K562 (cell line): Measurements from ENCODE around the gene TRPM8. TPM values are rescaled to one million over a fixed set of nuclear protein-coding genes. Genes with fewer than 3 reads are reported as not detected.

Experiments
- ATAC-seq: fragments of 200-7000 bp; cut with Tn5 transposase; 3 replicates; pipeline ENCODE4 v1.9.1; 2020; ENCODE audit warnings: moderate library complexity
- BruUV-seq: library from RNA; stranded (reverse); fragments of 400-500 nt; replicated peaks from 2 replicates; lab custom pipeline; 2021; lab: Mats Ljungman, UMichigan
- CTCF ChIA-PET: fragments of 300-600 bp; formaldehyde crosslinking; extraction: SDS; loops from one replicate; lab custom pipeline; 2021; ENCODE audit warnings: low intra/inter-chr PET ratio; lab: Yijun Ruan, JAX
- POLR2A ChIA-PET: fragments of 300-600, 350-650 bp; sonication (Branson Sonifier 250); formaldehyde crosslinking; extraction: SDS; loops from one replicate; lab custom pipeline; 2021; ENCODE audit warnings: antibody characterized with exemption, inconsistent platforms; lab: Yijun Ruan, JAX
- DNase-seq, 4 experiments: peaks; one replicate each; pipeline versions ENCODE4 v3.0.0 to v3.0.0-alpha.2; 2011 to 2018; ENCODE audit warnings: low spot score in 3 of 4, mixed read lengths in 3 of 4; ENCODE audit errors: extremely low read depth in 1 of 4
- FAIRE-seq: peaks from 2 replicates; lab custom pipeline; 2011; peaks lifted over from hg19 to GRCh38; lab: Jason Lieb, UNC
- H2AFZ ChIP-seq: 2 replicates; pipeline ENCODE4 v1.6.0; 2011; ENCODE audit warnings: low read depth, low read length, control low read depth, inconsistent platforms
- H3K27ac ChIP-seq: fragments of 200-600 bp; 3 replicates; pipeline ENCODE4 v1.8.0; 2011; ENCODE audit warnings: low read depth, mild to moderate bottlenecking, control low read depth, inconsistent platforms, low read length, moderate library complexity, mixed read lengths; ENCODE audit errors: extremely low read depth
- H3K27me3 ChIP-seq, 2 experiments: fragments of 300-600 bp in 1 of 2; 2 replicates in 1 of 2; 3 replicates in 1 of 2; pipeline versions ENCODE4 v1.6.0 to v1.8.0; 2011; ENCODE audit warnings: inconsistent platforms in 2 of 2, low read length in 2 of 2, mild to moderate bottlenecking in 1 of 2, mixed read lengths in 1 of 2, moderate library complexity in 1 of 2; ENCODE audit not compliant: control insufficient read depth in 2 of 2, insufficient read depth in 2 of 2
- H3K36me3 ChIP-seq: fragments of 300-600 bp; 3 replicates; pipeline ENCODE4 v1.8.0; 2011; ENCODE audit warnings: mild to moderate bottlenecking, low read length, inconsistent platforms; ENCODE audit not compliant: control insufficient read depth, insufficient read depth
- H3K4me1 ChIP-seq, 2 experiments: fragments of 200-600 bp in 1 of 2; replicated peaks in 1 of 2; 2 replicates in 1 of 2; 3 replicates in 1 of 2; pipeline versions ENCODE4 v1.5.1 to v1.8.0; 2011; ENCODE audit warnings: inconsistent platforms in 2 of 2, low read length in 2 of 2, mild to moderate bottlenecking in 1 of 2, mixed read lengths in 1 of 2, moderate library complexity in 1 of 2; ENCODE audit not compliant: control insufficient read depth in 2 of 2, insufficient read depth in 2 of 2
- H3K4me2 ChIP-seq: 2 replicates; pipeline ENCODE4 v1.6.1; 2011; ENCODE audit warnings: low read length, control low read depth, inconsistent platforms, mixed read lengths; ENCODE audit not compliant: insufficient read depth
- H3K4me3 ChIP-seq: fragments of 200-600 bp; sonication (generic), shearing (Covaris generic); 2 replicates; pipeline ENCODE4 v1.5.1; 2016; ENCODE audit warnings: control low read depth, inconsistent platforms
- H3K79me2 ChIP-seq: fragments of 200-600 bp; 3 replicates; pipeline ENCODE4 v1.8.0; 2011; ENCODE audit warnings: low read length, inconsistent platforms; ENCODE audit not compliant: control insufficient read depth, insufficient read depth
- H3K9ac ChIP-seq, 2 experiments: 2 replicates each; pipeline versions ENCODE4 v1.6.0 to v1.6.1; 2011; ENCODE audit warnings: low read depth in 2 of 2, low read length in 2 of 2, control low read depth in 1 of 2, inconsistent platforms in 1 of 2, mild to moderate bottlenecking in 1 of 2, mixed read lengths in 1 of 2; ENCODE audit not compliant: insufficient read depth in 1 of 2
- H3K9me1 ChIP-seq: one replicate; pipeline ENCODE4 v1.6.0; 2011; ENCODE audit warnings: inconsistent platforms, mild to moderate bottlenecking, low read length, moderate library complexity; ENCODE audit not compliant: control insufficient read depth, insufficient read depth
- H3K9me3 ChIP-seq: replicated peaks from 2 replicates; pipeline ENCODE4 v1.5.1; 2011; ENCODE audit warnings: low read depth, low read length, inconsistent platforms; ENCODE audit not compliant: control insufficient read depth, insufficient read depth
- H4K20me1 ChIP-seq: replicated peaks from 2 replicates; pipeline ENCODE4 v1.6.1; 2011; ENCODE audit warnings: low read length, inconsistent platforms, mixed read lengths; ENCODE audit not compliant: control insufficient read depth, insufficient read depth
- GATAD2B ChIP-seq: fragments of 450-650 bp; IDR thresholded peaks from 2 replicates; pipeline ENCODE4 v1.6.1; 2017; ENCODE audit warnings: mild to moderate bottlenecking, borderline replicate concordance
- IFI16 ChIP-seq: fragments of 250-450 bp; sonication (Bioruptor Pico); IDR thresholded peaks from 2 replicates; pipeline ENCODE4 v2.1.2; 2022; ENCODE audit warnings: mild to moderate bottlenecking, inconsistent platforms
- MYBL2 ChIP-seq, 2 experiments: fragments of 450-650 bp in 1 of 2; sonication (generic) in 1 of 2; formaldehyde crosslinking in 1 of 2; IDR thresholded peaks; 2 replicates each; pipeline versions ENCODE4 v1.6.1 to v1.8.1; 2017 to 2022; ENCODE audit warnings: borderline replicate concordance in 1 of 2, inconsistent platforms in 1 of 2, low read depth in 1 of 2, mild to moderate bottlenecking in 1 of 2, missing genetic modification reagents in 1 of 2, moderate library complexity in 1 of 2
- POLR2A ChIP-seq: fragments of 450-650 bp; conservative IDR thresholded peaks from 2 replicates; pipeline ENCODE4 v1.6.1; 2016
- POLR2AphosphoS2 ChIP-seq: IDR thresholded peaks from 2 replicates; pipeline ENCODE4 v1.6.1; 2012; ENCODE audit warnings: low read length, improper control_type of control experiment
- WGBS: fragments of 100-300 bp; shearing (Covaris generic); methylation state at CpG from one replicate; pipeline ENCODE4 v1.1.6; 2016; ENCODE audit warnings: low coverage, mixed read lengths; ENCODE audit not compliant: insufficient coverage; ENCODE audit errors: missing lambda C conversion rate; 5-methylcytosine and 5-hydroxymethylcytosine counted together
- in situ Hi-C: fragments of 300-500 bp; cut with MboI; formaldehyde crosslinking; loops from 4 replicates; pipeline ENCODE4 v1.15.0; 2018; ENCODE audit warnings: inconsistent platforms, mixed read lengths
- intact Hi-C: fragments of 100-400 bp; cut with micrococcal nuclease; formaldehyde crosslinking; loops from 2 replicates; pipeline ENCODE4 v1.14.2; 2022
- polyA plus RNA-seq, 8 experiments: library from polyadenylated mRNA; depleted of rRNA in 4 of 8; stranded (reverse) in 5 of 8; unstranded in 3 of 8; fragments of >200 nt; fragmentation: Nextera tagmentation in 2 of 8; fragmentation: Illumina TruSeq in 1 of 8; extraction: Ambion mirVana in 2 of 8; extraction: Trizol in 1 of 8; gene quantifications; 2 replicates each; pipeline versions ENCODE4 v1.2.1 to v1.2.3, GENCODE V29; 2011 to 2014; ENCODE audit warnings: inconsistent platforms in 1 of 8, missing spikeins in 1 of 8
- total RNA-seq, 7 experiments: library from RNA; depleted of rRNA in 6 of 7; stranded (reverse); fragments of >200 nt in 6 of 7; fragmentation: Illumina TruSeq in 2 of 7; extraction: Trizol in 2 of 7; gene quantifications; 2 replicates each; pipeline versions ENCODE4 v1.2.1 to v1.2.3, GENCODE V29; 2011 to 2021; ENCODE audit warnings: low replicate concordance in 1 of 7
- TF ChIP-seq, protein P1 (sequence below), 2 experiments: IDR thresholded peaks; 2 replicates each; pipeline ENCODE4 v1.6.1; 2012; ENCODE audit warnings: improper control_type of control experiment in 2 of 2, low read depth in 2 of 2, low read length in 2 of 2, borderline replicate concordance in 1 of 2
- TF ChIP-seq, protein P2 (sequence below): fragments of 450-650 bp; IDR thresholded peaks from one replicate; pipeline ENCODE4 v1.6.1; 2018; ENCODE audit warnings: mild to moderate bottlenecking, moderate library complexity; ENCODE audit not compliant: partially characterized antibody

Gene TRPM8
- total and polyA plus RNA-seq, 9 of the 15 experiments (the other 6 are each of a cell fraction or from before 2014, with no cell fraction given) = not detected

DNA sequence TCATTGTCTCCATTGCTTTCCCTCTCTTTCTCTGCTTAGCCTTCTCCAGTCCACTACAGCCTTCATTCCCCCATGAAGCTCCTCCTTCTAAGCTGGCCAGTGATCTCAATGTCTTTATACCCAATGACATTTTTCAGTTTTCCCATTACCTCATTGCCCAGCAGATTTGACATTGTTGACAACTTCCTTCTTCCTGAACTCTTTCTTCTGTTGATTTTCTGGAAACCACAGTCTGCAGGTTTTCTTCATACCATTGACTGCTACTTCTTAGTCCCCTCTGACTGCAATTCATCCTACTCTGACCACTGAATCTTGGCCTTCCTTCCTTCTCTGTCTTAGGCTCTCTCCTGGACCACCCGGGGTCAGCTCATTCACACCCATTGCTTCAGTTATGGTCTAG, 110.5 kb downstream of the TRPM8 start:
- in situ Hi-C loops = no loop called here
- ChIA-PET CTCF (no interaction called here), POLR2A (no interaction called here)
- Histone ChIP-seq H3K79me2 (no peaks in the 10 kb centered on the region), H3K4me1 (no peaks in the 10 kb centered on the region), H3K9me1 (no peaks in the 10 kb centered on the region), H3K27me3 (no peaks in the 10 kb centered on the region), H3K9me3 (no peaks in the 10 kb centered on the region), H4K20me1 (no peaks in the 10 kb centered on the region), H2AFZ (no peak overlapping the region), H3K36me3 (no peaks in the 10 kb centered on the region), H3K27ac (no peak overlapping the region), H3K4me2 (no peak overlapping the region), H3K4me3 (no peak overlapping the region), H3K9ac (no peak overlapping the region)
- TF ChIP-seq MYBL2 (IDR thresholded peaks at IDR 0.05; ENCODE audit: low read depth) = no peak
- no peak for TF ChIP-seq MYBL2 (CRISPR knock-in tag; IDR thresholded peaks at IDR 0.05; ENCODE audit: borderline replicate concordance)
- TF ChIP-seq, protein P1, sequence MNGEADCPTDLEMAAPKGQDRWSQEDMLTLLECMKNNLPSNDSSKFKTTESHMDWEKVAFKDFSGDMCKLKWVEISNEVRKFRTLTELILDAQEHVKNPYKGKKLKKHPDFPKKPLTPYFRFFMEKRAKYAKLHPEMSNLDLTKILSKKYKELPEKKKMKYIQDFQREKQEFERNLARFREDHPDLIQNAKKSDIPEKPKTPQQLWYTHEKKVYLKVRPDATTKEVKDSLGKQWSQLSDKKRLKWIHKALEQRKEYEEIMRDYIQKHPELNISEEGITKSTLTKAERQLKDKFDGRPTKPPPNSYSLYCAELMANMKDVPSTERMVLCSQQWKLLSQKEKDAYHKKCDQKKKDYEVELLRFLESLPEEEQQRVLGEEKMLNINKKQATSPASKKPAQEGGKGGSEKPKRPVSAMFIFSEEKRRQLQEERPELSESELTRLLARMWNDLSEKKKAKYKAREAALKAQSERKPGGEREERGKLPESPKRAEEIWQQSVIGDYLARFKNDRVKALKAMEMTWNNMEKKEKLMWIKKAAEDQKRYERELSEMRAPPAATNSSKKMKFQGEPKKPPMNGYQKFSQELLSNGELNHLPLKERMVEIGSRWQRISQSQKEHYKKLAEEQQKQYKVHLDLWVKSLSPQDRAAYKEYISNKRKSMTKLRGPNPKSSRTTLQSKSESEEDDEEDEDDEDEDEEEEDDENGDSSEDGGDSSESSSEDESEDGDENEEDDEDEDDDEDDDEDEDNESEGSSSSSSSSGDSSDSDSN (IDR thresholded peaks at IDR 0.05; ENCODE audit: borderline replicate concordance in 1 of 2, low read depth in 2 of 2, low read length in 2 of 2) = no peak
- no peak for TF ChIP-seq POLR2A
- TF ChIP-seq GATAD2B = no peak
- TF ChIP-seq IFI16 (CRISPR knock-in tag) = no peak
- TF ChIP-seq, protein P2, sequence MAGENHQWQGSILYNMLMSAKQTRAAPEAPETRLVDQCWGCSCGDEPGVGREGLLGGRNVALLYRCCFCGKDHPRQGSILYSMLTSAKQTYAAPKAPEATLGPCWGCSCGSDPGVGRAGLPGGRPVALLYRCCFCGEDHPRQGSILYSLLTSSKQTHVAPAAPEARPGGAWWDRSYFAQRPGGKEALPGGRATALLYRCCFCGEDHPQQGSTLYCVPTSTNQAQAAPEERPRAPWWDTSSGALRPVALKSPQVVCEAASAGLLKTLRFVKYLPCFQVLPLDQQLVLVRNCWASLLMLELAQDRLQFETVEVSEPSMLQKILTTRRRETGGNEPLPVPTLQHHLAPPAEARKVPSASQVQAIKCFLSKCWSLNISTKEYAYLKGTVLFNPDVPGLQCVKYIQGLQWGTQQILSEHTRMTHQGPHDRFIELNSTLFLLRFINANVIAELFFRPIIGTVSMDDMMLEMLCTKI = no peak
- TF ChIP-seq POLR2AphosphoS2 = no peak
- ATAC-seq (no peak), FAIRE-seq (no peak), DNase-seq (no peak)
- intact Hi-C loops = no loop called here
- BruUV-seq = no TSS peak
- 0% methylated on average over 1 of the region's 1 CpG for whole genome bisulfite sequencing
